Thoracic aorta (tissue), 2 donors: ENCODE measurements around the gene SYNPO. TPM values are rescaled to one million over a fixed set of nuclear protein-coding genes. Genes with fewer than 3 reads are reported as not detected.

Source experiments
- ATAC-seq: fragments of 150-250 bp; one replicate; pipeline ENCODE4 v1.8.0; 2017; ENCODE audit warnings: low read depth; ENCODE audit not compliant: insufficient number of reproducible peaks, low FRiP score
- DNase-seq: peaks from one replicate; pipeline ENCODE4 v3.0.0-alpha.2; 2020; ENCODE audit warnings: low spot score
- H3K27ac ChIP-seq, 2 donors: fragments of 200-600 bp; sonication (generic); 1 replicate in 1 of 2; 2 replicates in 1 of 2; pipeline ENCODE4 v1.5.1; 2016; ENCODE audit warnings: mild to moderate bottlenecking in 2 of 2, moderate library complexity in 2 of 2
- H3K27me3 ChIP-seq: fragments of 200-600 bp; sonication (generic); replicated peaks from 2 replicates; pipeline ENCODE4 v1.6.0; 2016; ENCODE audit warnings: mild to moderate bottlenecking; ENCODE audit not compliant: insufficient read depth
- H3K36me3 ChIP-seq: fragments of 200-600 bp; sonication (generic); one replicate; pipeline ENCODE4 v1.5.1; 2016
- H3K4me1 ChIP-seq, 2 donors: fragments of 200-600 bp; sonication (generic); 1 replicate in 1 of 2; 2 replicates in 1 of 2; pipeline versions ENCODE4 v1.5.1 to v1.6.0; 2016; ENCODE audit warnings: low read depth in 2 of 2, mild to moderate bottlenecking in 1 of 2; ENCODE audit not compliant: control insufficient read depth in 1 of 2
- H3K4me3 ChIP-seq: fragments of 200-600 bp; sonication (generic); 2 replicates; pipeline ENCODE4 v1.5.1; 2016; ENCODE audit warnings: mild to moderate bottlenecking
- H3K9me3 ChIP-seq: fragments of 200-600 bp; sonication (generic); 2 replicates; pipeline ENCODE4 v1.5.1; 2016
- total RNA-seq, 2 donors: library from RNA; depleted of rRNA; stranded (reverse); fragments of >200 nt; gene quantifications; one replicate each; pipeline versions ENCODE4 v1.1.0 to v1.2.3, GENCODE V29; 2016
- TF ChIP-seq, protein P1 (sequence below): fragments of 200-600 bp; sonication (generic); IDR thresholded peaks from one replicate; pipeline ENCODE4 v1.5.1; 2019; ENCODE audit warnings: antibody characterized with exemption

Gene SYNPO
- total RNA-seq, 2 donors from 2014 or later: 191 to 226 TPM

DNA sequence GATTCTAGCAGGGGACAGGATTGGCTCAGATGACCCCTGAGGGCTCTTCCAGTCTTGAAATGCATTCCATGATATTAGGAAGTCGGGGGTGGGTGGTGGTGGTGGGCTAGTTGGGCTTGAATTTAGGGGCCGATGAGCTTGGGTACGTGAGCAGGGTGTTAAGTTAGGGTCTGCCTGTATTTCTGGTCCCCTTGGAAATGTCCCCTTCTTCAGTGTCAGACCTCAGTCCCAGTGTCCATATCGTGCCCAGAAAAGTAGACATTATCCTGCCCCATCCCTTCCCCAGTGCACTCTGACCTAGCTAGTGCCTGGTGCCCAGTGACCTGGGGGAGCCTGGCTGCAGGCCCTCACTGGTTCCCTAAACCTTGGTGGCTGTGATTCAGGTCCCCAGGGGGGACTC lies 17.7 kb downstream of the SYNPO start:
- peaks cover 14 to 72% of the 10 kb centered on the region in 2 donors for H3K4me1 ChIP-seq
- ATAC-seq: no peak
- H3K27ac ChIP-seq: peak overlapping the region; percentile 74 to 79

DNA sequence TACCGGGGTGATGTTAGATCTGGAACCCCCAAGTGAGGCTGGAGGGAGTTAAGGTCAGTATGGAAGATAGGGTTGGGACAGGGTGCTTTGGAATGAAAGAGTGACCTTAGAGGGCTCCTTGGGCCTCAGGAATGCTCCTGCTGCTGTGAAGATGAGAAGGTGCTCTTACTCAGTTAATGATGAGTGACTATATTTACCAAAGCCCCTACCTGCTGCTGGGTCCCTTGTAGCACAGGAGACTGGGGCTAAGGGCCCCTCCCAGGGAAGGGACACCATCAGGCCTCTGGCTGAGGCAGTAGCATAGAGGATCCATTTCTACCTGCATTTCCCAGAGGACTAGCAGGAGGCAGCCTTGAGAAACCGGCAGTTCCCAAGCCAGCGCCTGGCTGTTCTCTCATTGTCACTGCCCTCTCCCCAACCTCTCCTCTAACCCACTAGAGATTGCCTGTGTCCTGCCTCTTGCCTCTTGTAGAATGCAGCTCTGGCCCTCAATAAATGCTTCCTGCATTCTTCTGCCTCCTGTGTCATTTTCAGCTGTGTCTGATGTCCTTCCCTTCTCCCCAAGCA lies 18.3 kb downstream of the SYNPO start:
- H3K27ac ChIP-seq: peak overlapping the region; percentile 74 to 79
- no peak for DNase-seq
- TF ChIP-seq, protein P1, sequence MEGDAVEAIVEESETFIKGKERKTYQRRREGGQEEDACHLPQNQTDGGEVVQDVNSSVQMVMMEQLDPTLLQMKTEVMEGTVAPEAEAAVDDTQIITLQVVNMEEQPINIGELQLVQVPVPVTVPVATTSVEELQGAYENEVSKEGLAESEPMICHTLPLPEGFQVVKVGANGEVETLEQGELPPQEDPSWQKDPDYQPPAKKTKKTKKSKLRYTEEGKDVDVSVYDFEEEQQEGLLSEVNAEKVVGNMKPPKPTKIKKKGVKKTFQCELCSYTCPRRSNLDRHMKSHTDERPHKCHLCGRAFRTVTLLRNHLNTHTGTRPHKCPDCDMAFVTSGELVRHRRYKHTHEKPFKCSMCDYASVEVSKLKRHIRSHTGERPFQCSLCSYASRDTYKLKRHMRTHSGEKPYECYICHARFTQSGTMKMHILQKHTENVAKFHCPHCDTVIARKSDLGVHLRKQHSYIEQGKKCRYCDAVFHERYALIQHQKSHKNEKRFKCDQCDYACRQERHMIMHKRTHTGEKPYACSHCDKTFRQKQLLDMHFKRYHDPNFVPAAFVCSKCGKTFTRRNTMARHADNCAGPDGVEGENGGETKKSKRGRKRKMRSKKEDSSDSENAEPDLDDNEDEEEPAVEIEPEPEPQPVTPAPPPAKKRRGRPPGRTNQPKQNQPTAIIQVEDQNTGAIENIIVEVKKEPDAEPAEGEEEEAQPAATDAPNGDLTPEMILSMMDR: no peak
- no peak for ATAC-seq
- H3K4me1 ChIP-seq: peaks cover 10 to 65% of the 10 kb centered on the region in 2 donors
- no peaks in the 10 kb centered on the region for H3K36me3 ChIP-seq
- H3K4me3 ChIP-seq: no peak overlapping the region
- H3K9me3 ChIP-seq: no peaks in the 10 kb centered on the region
- H3K27me3 ChIP-seq: no peaks in the 10 kb centered on the region

More for the DNA sequence above, 17.7 kb downstream of the SYNPO start:
- Histone ChIP-seq H3K9me3 (no peaks in the 10 kb centered on the region), H3K27me3 (no peaks in the 10 kb centered on the region), H3K4me3 (no peak overlapping the region), H3K36me3 (peaks cover 5% of the 10 kb centered on the region)
- TF ChIP-seq, protein P1: no peak
- no peak for DNase-seq

DNA sequence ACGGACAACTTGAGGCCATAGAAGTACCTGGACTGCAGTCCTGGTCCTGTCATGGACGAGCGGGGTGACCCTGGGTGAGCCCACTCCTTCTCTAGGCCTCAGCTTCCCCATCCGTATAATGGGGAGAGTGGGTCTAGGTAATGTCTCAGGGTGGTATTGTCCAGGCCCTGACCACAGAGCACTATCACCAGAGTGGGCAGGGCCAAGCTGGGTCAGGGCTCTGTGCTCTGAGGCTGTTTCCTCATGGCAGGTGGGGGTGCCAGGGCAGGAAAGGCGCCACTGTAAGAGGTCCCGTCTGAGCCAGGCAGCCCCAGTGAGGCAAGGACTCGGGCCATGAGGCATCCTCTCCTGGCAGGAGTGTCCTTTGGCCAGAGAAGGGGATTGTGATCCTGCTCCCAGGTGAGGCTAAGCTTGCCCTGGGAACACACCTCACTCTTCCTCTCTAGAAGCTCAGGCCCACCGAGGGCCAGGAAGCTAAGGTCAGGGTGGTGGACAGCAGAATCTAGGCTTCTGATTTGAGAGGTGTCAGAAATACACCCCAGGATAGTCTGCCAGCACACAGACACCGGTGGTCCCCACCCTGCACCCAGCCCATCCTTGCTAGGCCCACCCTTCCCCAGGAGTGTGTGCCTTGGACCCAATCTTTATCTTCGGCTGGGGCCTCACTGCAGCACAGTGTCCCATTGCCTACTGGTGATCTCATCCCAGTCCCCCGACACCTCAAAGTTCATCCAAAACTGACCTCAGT lies 19.1 kb downstream of the SYNPO start:
- peak overlapping the region; percentile 74 to 79 for H3K27ac ChIP-seq
- H3K9me3 ChIP-seq: no peaks in the 10 kb centered on the region
- H3K4me3 ChIP-seq: no peak overlapping the region
- H3K27me3 ChIP-seq: no peaks in the 10 kb centered on the region
- DNase-seq (no peak), ATAC-seq (no peak)
- H3K4me1 ChIP-seq: peaks cover 10 to 64% of the 10 kb centered on the region in 2 donors
- TF ChIP-seq, protein P1: no peak
- H3K36me3 ChIP-seq: no peaks in the 10 kb centered on the region

DNA sequence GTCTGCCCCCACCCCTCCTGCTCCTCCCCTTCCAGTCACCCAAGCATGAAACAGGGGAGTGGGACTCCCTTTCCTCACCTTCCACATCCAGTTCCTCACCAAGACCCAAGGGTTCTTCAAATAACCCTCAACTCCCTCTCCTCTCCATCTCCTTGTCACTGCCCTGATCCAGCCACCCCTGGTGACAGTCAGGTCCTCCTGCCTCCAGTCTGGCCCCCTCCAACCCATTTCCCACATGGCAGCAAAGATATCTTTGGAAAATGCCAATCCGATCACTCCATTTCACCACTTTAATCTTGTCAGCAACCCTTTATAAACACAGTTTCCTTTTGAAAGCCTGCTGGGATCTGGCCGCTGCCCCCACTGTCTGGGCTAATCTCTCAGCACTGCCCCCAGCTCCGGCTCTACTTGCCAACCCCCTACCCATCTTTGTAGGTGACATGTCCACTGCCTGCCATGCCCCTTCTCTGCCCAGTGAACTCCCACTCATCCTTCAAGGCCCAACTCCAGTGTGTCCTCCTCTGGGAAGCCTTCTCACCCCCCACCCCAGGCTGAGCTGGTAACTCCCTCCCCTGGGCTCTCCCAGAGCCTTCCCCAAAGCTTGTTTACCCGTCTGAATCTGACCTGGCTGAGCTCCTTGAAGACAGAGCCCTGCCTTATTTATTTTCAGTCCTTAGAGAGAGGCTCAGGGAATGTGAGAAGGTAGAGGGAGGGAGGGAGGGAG lies 19.8 kb downstream of the SYNPO start:
- Histone ChIP-seq H3K4me3 (no peak overlapping the region), H3K36me3 (no peaks in the 10 kb centered on the region), H3K4me1 (peaks cover 10 to 62% of the 10 kb centered on the region in 2 donors), H3K9me3 (no peaks in the 10 kb centered on the region), H3K27ac (peak overlapping the region; percentile 64 to 74), H3K27me3 (no peaks in the 10 kb centered on the region)
- TF ChIP-seq, protein P1: no peak
- DNase-seq: no peak
- no peak for ATAC-seq

DNA sequence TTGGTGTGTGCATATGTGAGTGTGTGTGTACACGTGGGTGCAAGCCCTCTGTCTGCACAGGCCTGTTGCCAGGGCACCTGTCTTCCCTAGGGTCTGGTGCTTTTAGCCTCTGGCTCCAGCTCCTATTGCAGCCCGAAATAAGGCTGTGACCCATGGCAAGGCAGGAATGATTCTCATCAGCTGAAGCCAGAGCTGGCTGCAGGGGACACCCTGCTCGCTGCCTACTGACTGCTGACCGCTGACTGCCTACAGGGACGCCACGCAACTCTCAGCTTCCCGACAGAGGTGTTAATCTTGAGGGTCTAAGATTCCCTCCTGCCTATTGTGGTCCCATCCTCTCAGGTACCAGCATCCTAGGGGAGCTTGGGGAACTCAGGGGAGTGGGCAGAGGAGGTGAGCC lies 20.6 kb downstream of the SYNPO start, which contains the start of gene MYOZ3:
Gene MYOZ3, plus strand, starts transcription at position 166 of the 400 bp plus-strand sequence. CDS start 1,691 bp downstream, outside the sequence.
- TF ChIP-seq, protein P1: no peak
- DNase-seq (no peak), ATAC-seq (no peak)
- Histone ChIP-seq H3K9me3 (no peaks in the 10 kb centered on the region), H3K27ac (peak within 1 kb of the TSS; percentile 64 to 74), H3K4me3 (no peak within 1 kb of the TSS), H3K4me1 (peaks cover 10 to 54% of the 10 kb centered on the region in 2 donors), H3K27me3 (no peaks in the 10 kb centered on the region), H3K36me3 (no peaks in the 10 kb centered on the region)
